ENCODE measurements around the gene RANBP17.

The RANBP17 gene

DNA sequence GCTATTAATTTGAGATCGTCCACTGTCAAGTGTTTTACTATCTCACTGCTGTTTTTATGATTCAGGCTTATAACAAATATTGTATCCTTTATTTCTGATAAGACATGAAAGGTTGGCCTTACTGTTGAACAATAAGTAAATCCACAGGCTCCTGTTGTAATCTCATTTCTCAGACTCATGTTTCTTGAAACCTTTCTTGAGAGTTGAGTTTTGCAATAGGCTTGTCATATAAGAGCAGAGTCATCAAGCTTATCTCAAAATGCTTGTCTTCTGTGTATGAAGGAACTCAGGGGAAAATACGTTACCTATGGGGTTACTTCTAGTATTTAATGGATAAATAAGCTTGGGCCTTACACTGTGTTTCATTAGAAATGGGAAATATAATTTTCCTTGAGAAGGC, 438.0 kb downstream of the RANBP17 start:
- DNase-seq (ENCODE audit: low read depth): no peak

DNA sequence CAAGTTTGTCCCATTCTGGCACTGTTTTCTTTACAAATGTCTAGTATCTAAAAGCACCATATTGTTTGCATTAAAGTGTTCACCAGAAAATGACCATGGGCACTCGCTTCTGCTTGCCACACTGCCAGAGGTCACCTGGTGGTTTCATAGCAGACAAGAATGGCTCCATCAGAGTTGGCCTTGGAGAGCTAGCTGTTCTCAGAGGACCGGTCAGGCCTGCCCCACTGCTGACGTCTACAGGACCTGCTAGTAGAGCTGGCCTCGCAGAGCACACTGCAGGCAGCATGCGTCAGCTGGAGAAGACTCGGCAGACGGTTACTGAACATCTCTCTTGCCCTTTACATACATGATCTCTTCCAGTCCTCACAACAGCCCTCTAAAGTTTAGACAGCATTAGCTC, 438.5 kb downstream of the RANBP17 start:
- no peak for DNase-seq (ENCODE audit: low read depth)

GRCh38 chr5:171306166-171306565, 444.3 kb downstream of the RANBP17 start:
- no peak for DNase-seq (ENCODE audit: low read depth)

- no peak for DNase-seq (ENCODE audit: low read depth)
These were observed 445.2 kb downstream of the RANBP17 start for GRCh38 chr5:171306781-171307591.

GRCh38 chr5:171307789-171308452, 446.1 kb downstream of the RANBP17 start:
- DNase-seq (ENCODE audit: low read depth): no peak

- no peak for DNase-seq (ENCODE audit: low read depth)
These were observed 446.8 kb downstream of the RANBP17 start, which contains the start of gene TLX3 for GRCh38 chr5:171308453-171309275. Gene TLX3, plus strand, starts transcription at chr5:171309248. Its CDS starts 118 bp downstream, at chr5:171309366.

DNA sequence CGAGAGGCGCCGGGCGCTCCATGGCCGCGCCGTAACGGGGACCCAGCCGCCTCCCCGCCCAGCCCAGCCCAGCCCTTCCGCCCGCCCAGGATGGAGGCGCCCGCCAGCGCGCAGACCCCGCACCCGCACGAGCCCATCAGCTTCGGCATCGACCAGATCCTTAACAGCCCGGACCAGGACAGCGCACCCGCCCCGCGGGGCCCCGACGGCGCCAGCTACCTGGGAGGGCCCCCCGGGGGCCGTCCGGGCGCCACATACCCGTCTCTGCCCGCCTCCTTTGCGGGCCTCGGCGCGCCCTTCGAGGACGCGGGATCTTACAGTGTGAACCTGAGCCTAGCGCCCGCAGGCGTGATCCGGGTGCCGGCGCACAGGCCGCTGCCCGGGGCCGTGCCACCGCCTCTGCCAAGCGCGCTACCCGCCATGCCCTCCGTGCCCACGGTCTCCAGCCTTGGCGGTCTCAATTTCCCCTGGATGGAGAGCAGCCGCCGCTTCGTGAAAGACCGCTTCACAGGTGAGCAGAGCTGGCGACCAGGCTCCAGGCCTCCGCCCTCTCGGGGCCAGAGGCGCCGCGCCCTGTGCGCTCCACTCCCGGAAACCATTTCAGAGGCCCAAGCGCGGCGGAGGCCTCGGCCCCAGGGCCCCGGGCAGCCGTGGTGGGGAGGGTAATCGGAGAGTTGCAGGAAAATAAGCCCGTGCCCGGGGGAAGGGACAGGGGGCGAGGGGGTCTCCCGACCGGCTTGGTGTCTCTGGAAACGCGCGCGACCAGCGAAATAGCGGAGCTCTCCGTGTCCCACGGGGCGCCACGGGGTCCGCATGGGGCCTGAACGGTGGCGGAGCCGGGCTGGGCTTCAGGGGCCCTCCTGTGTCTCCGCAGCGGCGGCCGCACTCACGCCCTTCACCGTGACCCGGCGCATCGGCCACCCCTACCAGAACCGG, 447.7 kb downstream of the RANBP17 start:
- DNase-seq (ENCODE audit: low read depth): no peak

GRCh38 chr5:171310212-171310818, 448.5 kb downstream of the RANBP17 start:
- no peak for DNase-seq (ENCODE audit: low read depth)

- DNase-seq (ENCODE audit: low read depth): no peak
These were observed 449.1 kb downstream of the RANBP17 start for GRCh38 chr5:171310819-171311321.

- DNase-seq (ENCODE audit: low read depth): no peak
These were observed 449.7 kb downstream of the RANBP17 start for GRCh38 chr5:171311322-171312077.

DNA sequence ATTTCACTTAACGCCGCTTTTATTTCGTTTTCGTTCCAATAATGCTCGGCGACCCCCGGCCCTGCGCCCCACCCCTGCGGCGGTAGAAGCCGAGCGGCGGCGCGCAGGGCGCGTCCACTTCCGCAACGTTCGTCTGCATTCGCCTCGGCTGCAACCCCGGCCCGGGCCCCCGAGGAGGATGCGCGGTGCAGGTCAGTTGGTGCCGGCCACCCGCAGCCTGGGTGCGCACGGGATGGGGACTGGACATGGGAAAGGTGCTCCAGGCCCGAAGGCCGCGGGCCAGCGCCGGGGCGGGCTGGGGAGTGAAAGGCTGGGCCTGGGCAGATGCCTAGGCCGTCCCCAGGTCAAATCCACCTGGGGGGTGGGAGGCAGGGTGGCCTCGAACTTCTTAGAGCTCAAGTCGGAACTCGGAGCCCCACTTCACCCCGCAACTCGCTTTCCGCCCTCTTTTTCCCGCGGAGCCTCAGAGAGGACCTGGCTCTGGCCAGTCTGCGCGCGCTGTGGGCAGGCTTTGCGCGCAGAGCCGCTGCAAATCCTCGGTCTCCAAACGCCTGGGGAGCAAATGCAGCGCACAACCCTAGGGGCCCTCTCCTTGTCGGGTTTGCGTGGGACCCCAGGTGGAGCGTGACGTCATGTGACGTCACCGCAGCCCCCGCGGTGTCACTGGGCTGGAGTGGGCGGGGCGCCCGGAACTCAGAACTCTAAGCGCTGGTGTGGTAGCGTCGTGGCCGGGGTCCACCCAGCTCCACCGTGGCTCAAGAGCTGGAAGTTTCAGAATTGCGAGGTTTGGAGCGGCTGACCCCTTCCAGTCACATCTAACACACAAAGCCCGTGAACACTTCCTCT, 450.5 kb downstream of the RANBP17 start:
- DNase-seq (ENCODE audit: low read depth): no peak

DNA sequence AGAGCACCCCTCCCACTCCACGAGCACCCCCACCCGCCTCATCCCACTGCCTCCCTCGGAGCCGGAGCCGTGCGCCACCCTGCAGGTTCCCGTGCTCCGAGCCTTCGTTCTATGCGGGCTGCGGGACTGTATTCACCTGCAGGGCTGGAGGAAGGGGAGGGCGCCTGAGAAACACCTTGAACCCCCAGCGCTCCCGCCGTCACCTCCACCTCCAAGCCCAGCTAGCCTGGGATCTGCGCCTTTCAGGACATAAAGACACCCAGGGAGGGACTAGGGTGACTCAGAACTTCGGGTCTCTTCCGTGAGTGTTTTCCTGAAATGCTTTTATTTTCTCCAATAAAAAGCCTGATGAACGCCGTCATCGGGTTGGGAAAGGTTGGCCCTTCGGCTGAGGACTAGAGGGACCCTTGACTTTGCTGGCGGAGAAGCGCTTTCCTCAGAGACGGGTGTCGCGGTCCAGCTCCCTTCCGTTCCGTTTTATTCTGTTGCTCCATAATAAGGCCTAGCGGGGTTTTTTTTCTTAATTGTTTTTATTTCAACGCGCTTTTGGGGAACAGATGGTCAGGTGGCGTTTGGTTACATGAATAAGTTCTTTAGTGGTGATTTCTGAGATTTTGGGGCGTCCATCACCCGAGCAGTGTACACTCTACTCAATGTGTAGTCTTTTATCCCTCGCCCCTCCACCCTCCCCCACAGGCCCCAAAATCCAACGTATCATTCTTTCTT, 451.8 kb downstream of the RANBP17 start:
- DNase-seq (ENCODE audit: low read depth): no peak

DNA sequence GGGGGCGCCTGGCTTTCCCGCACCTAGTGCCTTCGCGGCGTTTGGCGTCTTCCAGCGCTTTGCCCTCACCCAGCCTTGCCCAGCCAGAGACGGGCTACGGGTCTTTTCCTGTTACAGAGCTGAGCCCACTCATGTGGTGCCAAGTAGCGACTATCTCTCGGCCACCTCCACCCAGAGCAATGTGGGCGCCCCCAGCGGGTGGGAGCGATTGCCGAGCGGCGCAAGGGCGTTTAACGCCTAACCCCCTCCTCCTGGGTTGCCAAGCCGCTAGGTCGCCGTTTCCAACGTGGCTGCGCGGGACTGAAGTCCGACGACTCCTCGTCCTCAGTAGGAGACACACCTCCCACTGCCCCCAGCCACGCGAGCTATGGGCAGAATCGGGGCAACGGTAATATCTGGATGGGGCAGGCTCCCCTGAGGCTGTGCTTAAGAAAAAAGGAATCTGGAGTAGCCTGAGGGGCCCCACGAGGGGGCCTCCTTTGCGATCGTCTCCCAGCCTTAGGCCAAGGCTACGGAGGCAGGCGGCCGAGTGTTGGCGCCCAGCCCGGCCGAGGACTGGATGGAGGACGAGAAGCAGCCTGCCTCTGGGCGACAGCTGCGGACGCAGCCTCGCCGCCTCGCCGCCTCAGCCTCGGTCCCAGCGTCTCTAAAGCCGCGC, 453.0 kb downstream of the RANBP17 start:
- no peak for DNase-seq (ENCODE audit: low read depth)

GRCh38 chr5:171315386-171315891, 453.6 kb downstream of the RANBP17 start:
- no peak for DNase-seq (ENCODE audit: low read depth)

DNA sequence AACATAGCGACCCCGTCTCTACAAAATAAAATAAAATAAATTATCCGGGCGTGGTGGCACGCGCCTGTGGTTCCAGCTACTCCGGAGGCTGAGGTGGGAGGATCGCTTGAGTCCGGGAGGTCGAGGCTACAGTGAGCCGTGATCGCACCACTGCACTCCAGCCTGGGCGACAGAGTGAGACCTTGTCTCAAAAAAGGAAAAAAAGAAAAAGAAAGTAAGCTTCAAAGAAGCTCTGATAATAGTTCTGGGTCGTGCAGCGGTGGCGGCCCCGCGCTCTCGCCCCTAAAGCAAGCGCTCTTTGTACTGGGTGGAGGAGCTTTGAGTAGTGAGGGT, 454.1 kb downstream of the RANBP17 start:
- DNase-seq (ENCODE audit: low read depth): no peak

DNA sequence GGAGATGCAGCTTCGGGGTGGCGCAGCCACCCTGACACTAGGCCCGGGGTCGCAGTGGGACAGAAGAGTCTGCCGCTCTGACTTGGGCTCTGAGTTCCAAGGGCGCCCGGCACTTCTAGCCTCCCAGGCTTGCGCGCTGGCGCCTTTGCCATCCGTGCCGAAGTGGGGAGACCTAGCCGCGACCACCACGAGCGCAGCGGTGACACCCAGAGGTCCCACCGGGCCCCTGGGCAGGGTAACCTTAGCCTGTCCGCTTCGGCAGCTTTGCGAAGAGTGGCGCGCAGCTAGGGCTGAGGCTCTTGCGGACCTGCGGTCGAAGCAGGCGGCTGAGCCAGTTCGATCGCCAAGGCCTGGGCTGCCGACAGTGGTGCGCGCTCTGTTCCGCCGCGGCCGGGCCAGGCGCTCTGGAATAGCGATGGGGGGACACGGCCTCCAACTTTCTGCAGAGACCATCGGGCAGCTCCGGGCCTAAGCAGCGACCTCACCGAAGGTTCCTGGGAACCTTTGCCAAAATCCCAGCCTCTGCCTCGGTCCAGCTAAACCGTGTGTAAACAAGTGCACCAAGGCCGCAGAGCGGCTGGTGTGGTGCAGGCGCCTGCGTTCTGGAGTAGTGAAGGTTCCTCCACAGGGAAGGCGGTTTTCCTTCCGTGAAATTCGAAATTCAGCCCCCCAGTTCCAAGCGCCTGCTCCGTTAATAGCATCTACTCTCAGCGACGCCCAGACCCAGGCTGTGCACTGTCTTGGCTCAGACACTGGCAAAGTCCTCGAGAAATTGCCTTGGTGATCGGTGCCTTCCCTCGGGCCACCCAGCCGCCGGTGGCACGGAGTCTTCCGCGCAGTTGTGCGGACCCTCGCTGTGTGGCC, 454.7 kb downstream of the RANBP17 start:
- DNase-seq (ENCODE audit: low read depth): no peak

- DNase-seq (ENCODE audit: low read depth): no peak
These were observed 455.4 kb downstream of the RANBP17 start for GRCh38 chr5:171317230-171317629.
